HEK293T (cell line): ENCODE results near the gene PTPRCAP.

ENCODE experiments used
- ARNT ChIP-seq: fragments of 450-650 bp; IDR thresholded peaks from 2 replicates; pipeline ENCODE4 v1.6.1; 2017; ENCODE audit warnings: mild to moderate bottlenecking
- BHLHE40 ChIP-seq: fragments of 450-650 bp; IDR thresholded peaks from 2 replicates; pipeline ENCODE4 v1.6.1; 2016; ENCODE audit warnings: mild to moderate bottlenecking, moderate library complexity, borderline replicate concordance
- CTBP1 ChIP-seq: fragments of 450-650 bp; IDR thresholded peaks from 2 replicates; pipeline ENCODE4 v1.6.1; 2016; ENCODE audit warnings: borderline replicate concordance
- ELF4 ChIP-seq: fragments of 450-650 bp; IDR thresholded peaks from 2 replicates; pipeline ENCODE4 v1.6.1; 2017; ENCODE audit warnings: antibody characterized with exemption
- FOXA1 ChIP-seq: fragments of 450-650 bp; IDR thresholded peaks from 2 replicates; pipeline ENCODE4 v1.6.1; 2016; ENCODE audit warnings: mild to moderate bottlenecking
- FOXK2 ChIP-seq: fragments of 450-650 bp; IDR thresholded peaks from 2 replicates; pipeline ENCODE4 v1.6.1; 2016; ENCODE audit warnings: mild to moderate bottlenecking
- FOXM1 ChIP-seq: fragments of 450-650 bp; IDR thresholded peaks from 2 replicates; pipeline ENCODE4 v1.6.1; 2017; ENCODE audit warnings: mild to moderate bottlenecking, borderline replicate concordance
- L3MBTL2 ChIP-seq: fragments of 450-650 bp; conservative IDR thresholded peaks from 2 replicates; pipeline ENCODE4 v1.6.1; 2016; ENCODE audit warnings: mild to moderate bottlenecking
- NFRKB ChIP-seq: fragments of 450-650 bp; IDR thresholded peaks from 2 replicates; pipeline ENCODE4 v1.6.1; 2016; ENCODE audit warnings: mild to moderate bottlenecking, moderate library complexity
- SP1 ChIP-seq: fragments of 450-650 bp; IDR thresholded peaks from 2 replicates; pipeline ENCODE4 v1.6.1; 2017
- SUZ12 ChIP-seq: fragments of 450-650 bp; IDR thresholded peaks from 2 replicates; pipeline ENCODE4 v1.6.1; 2016; ENCODE audit warnings: mild to moderate bottlenecking

DNA sequence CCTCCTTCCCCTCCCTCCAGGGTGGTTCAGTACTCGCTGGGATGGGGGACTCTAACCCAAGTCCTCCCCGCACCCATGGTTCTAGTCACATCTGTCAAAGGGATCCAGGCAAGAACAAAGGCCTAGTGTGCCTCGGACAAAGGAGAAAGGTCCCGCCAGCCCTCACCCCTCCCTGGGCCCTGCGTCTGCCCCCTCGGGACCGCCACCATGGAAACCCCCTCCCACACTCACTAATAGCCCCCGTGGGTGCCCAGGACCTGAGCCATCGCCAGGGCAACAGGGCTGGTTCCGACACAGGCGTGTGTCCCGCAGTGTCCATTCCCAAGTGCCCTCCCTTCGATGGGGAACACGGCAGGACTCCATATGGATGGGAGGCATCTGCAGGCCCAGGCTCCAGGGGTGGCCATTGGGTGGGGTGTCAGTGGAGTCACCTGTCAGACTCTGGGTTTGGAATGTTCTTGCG lies 27.1 kb downstream of the PTPRCAP start:
- no peak for TF ChIP-seq L3MBTL2
- no peak for TF ChIP-seq SP1
- TF ChIP-seq SUZ12 = no peak
- no peak for TF ChIP-seq FOXA1
- TF ChIP-seq FOXM1 = no peak
- no peak for TF ChIP-seq ARNT
- no peak for TF ChIP-seq BHLHE40
- no peak for TF ChIP-seq CTBP1
- no peak for TF ChIP-seq NFRKB
- no peak for TF ChIP-seq FOXK2
- TF ChIP-seq ELF4 = no peak
